NCI-H1048 (cell line): ENCODE results near the gene LAMB4.

Source experiments
- DNase-seq: peaks from one replicate; lab custom pipeline; 2025; lab: John Stamatoyannopoulos, UW

LAMB4 gene

GRCh38 chr7:108112683-108113082, 17.5 kb downstream of the LAMB4 start:
- no peak for DNase-seq

GRCh38 chr7:108109221-108109908, 20.8 kb downstream of the LAMB4 start:
- no peak for DNase-seq

- no peak for DNase-seq
Measured at GRCh38 chr7:108108131-108108530, 22.0 kb downstream of the LAMB4 start.

- no peak for DNase-seq
Measured at GRCh38 chr7:108104324-108104723, 25.8 kb downstream of the LAMB4 start.

GRCh38 chr7:108103558-108104298, 26.4 kb downstream of the LAMB4 start:
- no peak for DNase-seq

- DNase-seq = no peak
Measured at GRCh38 chr7:108102671-108103312, 27.4 kb downstream of the LAMB4 start.

- DNase-seq = no peak
Measured at GRCh38 chr7:108101759-108102158, 28.4 kb downstream of the LAMB4 start.

- no peak for DNase-seq
Measured at GRCh38 chr7:108099713-108100112, 30.4 kb downstream of the LAMB4 start.

- DNase-seq = no peak
Measured at GRCh38 chr7:108097703-108098102, 32.5 kb downstream of the LAMB4 start.

GRCh38 chr7:108096996-108097395, 33.2 kb downstream of the LAMB4 start:
- DNase-seq = no peak

GRCh38 chr7:108094933-108095710, 35.0 kb downstream of the LAMB4 start:
- peak; percentile 68 for DNase-seq

- no peak for DNase-seq
Measured at GRCh38 chr7:108094346-108094745, 35.8 kb downstream of the LAMB4 start.

- DNase-seq = no peak
Measured at GRCh38 chr7:108093851-108094331, 36.3 kb downstream of the LAMB4 start.

GRCh38 chr7:108093341-108093740, 36.8 kb downstream of the LAMB4 start:
- no peak for DNase-seq

GRCh38 chr7:108091461-108091831, 38.7 kb downstream of the LAMB4 start:
- DNase-seq = no peak

GRCh38 chr7:108090791-108091460, 39.2 kb downstream of the LAMB4 start:
- DNase-seq = no peak

GRCh38 chr7:108089381-108089780, 40.8 kb downstream of the LAMB4 start:
- DNase-seq = no peak

GRCh38 chr7:108088729-108089128, 41.4 kb downstream of the LAMB4 start:
- no peak for DNase-seq

GRCh38 chr7:108087778-108088177, 42.4 kb downstream of the LAMB4 start:
- DNase-seq = no peak

GRCh38 chr7:108086962-108087361, 43.2 kb downstream of the LAMB4 start:
- DNase-seq = no peak

- no peak for DNase-seq
Measured at GRCh38 chr7:108086546-108086945, 43.6 kb downstream of the LAMB4 start.

GRCh38 chr7:108083980-108084379, 46.2 kb downstream of the LAMB4 start:
- DNase-seq = no peak
